Breast epithelium (tissue), 3 donors: Measurements from ENCODE around the gene L3MBTL3.

Experiments used
- CTCF ChIP-seq, 3 donors: fragments of 450-650 bp; IDR thresholded peaks; one replicate each; pipeline ENCODE4 v1.5.1; 2016 to 2017; ENCODE audit warnings: antibody characterized with exemption in 3 of 3, mild to moderate bottlenecking in 3 of 3, moderate library complexity in 3 of 3
- POLR2A ChIP-seq: fragments of 450-650 bp; IDR thresholded peaks from one replicate; pipeline ENCODE4 v1.6.1; 2016; ENCODE audit warnings: antibody characterized with exemption, mild to moderate bottlenecking, moderate library complexity

- TF ChIP-seq POLR2A (no peak), CTCF (IDR thresholded peaks at IDR 0.05) (no peak)
These were observed 167.3 kb downstream of the L3MBTL3 start for GRCh38 chr6:130185658-130186057.
